GM12878 (cell line): ENCODE data around the gene STX10. TPM values are rescaled to one million over a fixed set of nuclear protein-coding genes. Genes with fewer than 3 reads are reported as not detected.

ENCODE experiments used
- ATAC-seq: fragments of 200-7000 bp; cut with Tn5 transposase; 3 replicates; pipeline ENCODE4 v1.9.1; 2020; ENCODE audit warnings: mild to moderate bottlenecking, moderate library complexity
- BruUV-seq: library from RNA; stranded (reverse); fragments of 400-500 nt; replicated peaks from 2 replicates; lab custom pipeline; 2021; lab: Mats Ljungman, UMichigan
- CTCF ChIA-PET: fragments of 300-600 bp; sonication (Branson Sonifier 250); formaldehyde crosslinking; extraction: SDS; loops from one replicate; lab custom pipeline; 2021; ENCODE audit warnings: inconsistent platforms; lab: Yijun Ruan, JAX
- POLR2A ChIA-PET: fragments of 350-600 bp; formaldehyde crosslinking; extraction: SDS; loops from one replicate; lab custom pipeline; 2021; ENCODE audit warnings: inconsistent platforms; lab: Charles Lee
- RAD21 ChIA-PET: fragments of 300-600 bp; sonication (Branson Sonifier 250); formaldehyde crosslinking; loops from one replicate; lab custom pipeline; 2023; ENCODE audit warnings: antibody characterized with exemption; ENCODE audit not compliant: unreplicated experiment; lab: Charles Lee
- SMC1A ChIA-PET: fragments of 300-600 bp; sonication (Branson Sonifier 250); formaldehyde crosslinking; loops from one replicate; lab custom pipeline; 2023; ENCODE audit not compliant: unreplicated experiment, uncharacterized antibody; lab: Charles Lee
- DNase-seq: peaks from one replicate; pipeline ENCODE4 v3.0.0-alpha.2; 2011; ENCODE audit warnings: low read depth, low spot score
- FAIRE-seq: peaks from 3 replicates; lab custom pipeline; 2011; peaks lifted over from hg19 to GRCh38; lab: Jason Lieb, UNC
- H2AFZ ChIP-seq: 2 replicates; pipeline ENCODE4 v1.6.0; 2011; ENCODE audit warnings: low read depth, low read length, control low read depth; ENCODE audit not compliant: control insufficient read depth
- H3K27ac ChIP-seq: 2 replicates; pipeline ENCODE4 v1.5.1; 2011; ENCODE audit warnings: control low read depth; ENCODE audit not compliant: control insufficient read depth, insufficient read depth
- H3K27me3 ChIP-seq, 2 experiments: replicated peaks in 1 of 2; 2 replicates each; pipeline versions ENCODE4 v1.6.0 to v1.6.1; 2011; ENCODE audit warnings: low read length in 1 of 2; ENCODE audit not compliant: control insufficient read depth in 2 of 2, insufficient read depth in 2 of 2
- H3K36me3 ChIP-seq, 2 experiments: 2 replicates each; pipeline ENCODE4 v1.5.1; 2011; ENCODE audit warnings: low read length in 1 of 2; ENCODE audit not compliant: control insufficient read depth in 2 of 2, insufficient read depth in 2 of 2
- H3K4me1 ChIP-seq: 2 replicates; pipeline ENCODE4 v1.6.1; 2011; ENCODE audit warnings: mild to moderate bottlenecking, low read length, moderate library complexity, mixed read lengths; ENCODE audit not compliant: control insufficient read depth, insufficient read depth
- H3K4me2 ChIP-seq: 2 replicates; pipeline ENCODE4 v1.6.0; 2011; ENCODE audit warnings: control low read depth; ENCODE audit not compliant: control insufficient read depth, insufficient read depth
- H3K4me3 ChIP-seq: fragments of 200-600 bp; sonication (generic); 2 replicates; pipeline ENCODE4 v1.5.1; 2016
- H3K79me2 ChIP-seq: 2 replicates; pipeline ENCODE4 v1.6.0; 2011; ENCODE audit warnings: low read length; ENCODE audit not compliant: control insufficient read depth, insufficient read depth
- H3K9ac ChIP-seq: 2 replicates; pipeline ENCODE4 v1.8.0; 2011; ENCODE audit warnings: low read length, control low read depth, mixed read lengths; ENCODE audit not compliant: control insufficient read depth, insufficient read depth
- H3K9me3 ChIP-seq: replicated peaks from 3 replicates; pipeline ENCODE4 v1.5.1; 2011; ENCODE audit warnings: mild to moderate bottlenecking, low read length; ENCODE audit not compliant: control insufficient read depth, insufficient read depth
- H4K20me1 ChIP-seq: 2 replicates; pipeline ENCODE4 v1.6.0; 2011; ENCODE audit not compliant: control insufficient read depth, insufficient read depth
- IRF4 ChIP-seq: IDR thresholded peaks from 2 replicates; pipeline ENCODE4 v1.6.1; 2011; ENCODE audit warnings: low read depth, low read length
- REST ChIP-seq: IDR thresholded peaks from 2 replicates; pipeline ENCODE4 v1.6.1; 2012; ENCODE audit warnings: mild to moderate bottlenecking, low read depth, low read length
- WGBS: methylation state at CpG from one replicate; pipeline ENCODE4 v1.1.6; 2016; ENCODE audit warnings: low lambda C conversion rate; ENCODE audit not compliant: insufficient replicate concordance, insufficient coverage; ENCODE audit errors: missing lambda C conversion rate; 5-methylcytosine and 5-hydroxymethylcytosine counted together
- in situ Hi-C: fragments of 300-500 bp; cut with MboI; formaldehyde crosslinking; loops from 9 replicates; pipeline ENCODE4 v1.14.3; 2018; ENCODE audit warnings: mixed read lengths
- intact Hi-C: fragments of 100-400 bp; cut with micrococcal nuclease; formaldehyde crosslinking; loops from one replicate; pipeline ENCODE4 v1.14.2; 2022; ENCODE audit not compliant: unreplicated experiment
- polyA plus RNA-seq, 11 experiments: library from polyadenylated mRNA; depleted of rRNA in 4 of 11; unstranded in 6 of 11; stranded (reverse) in 5 of 11; fragments of >200 nt; fragmentation: Nextera tagmentation in 4 of 11; fragmentation: Illumina TruSeq in 1 of 11; extraction: Ambion mirVana in 4 of 11; extraction: Trizol in 1 of 11; gene quantifications; 1 replicate in 1 of 11; 2 replicates in 10 of 11; pipeline versions ENCODE4 v1.2.1 to v1.2.3, GENCODE V29; 2011 to 2016; ENCODE audit warnings: inconsistent platforms in 2 of 11, missing spikeins in 2 of 11, low read depth in 1 of 11
- total RNA-seq, 4 experiments: library from RNA; depleted of rRNA in 3 of 4; stranded (reverse); fragments of >200 nt in 3 of 4; fragmentation: Illumina TruSeq in 1 of 4; extraction: Trizol in 1 of 4; gene quantifications; 2 replicates each; pipeline versions ENCODE4 v1.2.1 to v1.2.3, GENCODE V29; 2013 to 2021
- TF ChIP-seq, protein P1 (sequence below): fragments of 450-650 bp; IDR thresholded peaks from 2 replicates; pipeline ENCODE4 v1.6.1; 2017; ENCODE audit warnings: low read depth, mild to moderate bottlenecking, moderate library complexity

The STX10 gene
- total and polyA plus RNA-seq, 10 of the 15 experiments (the other 5 are each of a cell fraction or from before 2014, with no cell fraction given), result 0.56 to 76.1 (median 47.6) TPM

- ChIA-PET RAD21 (no interaction called here), SMC1A (no interaction called here), CTCF (no interaction called here), POLR2A (no interaction called here)
- Histone ChIP-seq H3K36me3 (no peaks in the 10 kb centered on the region), H3K9me3 (no peaks in the 10 kb centered on the region; the same call in 2 of the 3 replicates), H3K4me1 (peaks cover 47% of the 10 kb centered on the region), H3K4me3 (no peak overlapping the region), H3K4me2 (peak overlapping the region; percentile 84; the same call in 1 of the 2 replicates), H2AFZ (no peak overlapping the region), H3K79me2 (peaks cover 4% of the 10 kb centered on the region; the same call in 1 of the 2 replicates), H3K27ac (no peak overlapping the region), H3K9ac (no peak overlapping the region), H4K20me1 (no peaks in the 10 kb centered on the region), H3K27me3 (peaks cover 2 to 7% of the 10 kb centered on the region in 2 experiments)
- intact Hi-C loops, result loop anchor here (10.0 kb wide), 1 partner anchor 64 kb away; no protein-coding TSS in a partner anchor
- WGBS, result 36% methylated on average over 42 of the region's 58 CpGs
- ATAC-seq (no peak), DNase-seq (no peak), FAIRE-seq (no peak)
- no peak for TF ChIP-seq REST
- TF ChIP-seq, protein P1, sequence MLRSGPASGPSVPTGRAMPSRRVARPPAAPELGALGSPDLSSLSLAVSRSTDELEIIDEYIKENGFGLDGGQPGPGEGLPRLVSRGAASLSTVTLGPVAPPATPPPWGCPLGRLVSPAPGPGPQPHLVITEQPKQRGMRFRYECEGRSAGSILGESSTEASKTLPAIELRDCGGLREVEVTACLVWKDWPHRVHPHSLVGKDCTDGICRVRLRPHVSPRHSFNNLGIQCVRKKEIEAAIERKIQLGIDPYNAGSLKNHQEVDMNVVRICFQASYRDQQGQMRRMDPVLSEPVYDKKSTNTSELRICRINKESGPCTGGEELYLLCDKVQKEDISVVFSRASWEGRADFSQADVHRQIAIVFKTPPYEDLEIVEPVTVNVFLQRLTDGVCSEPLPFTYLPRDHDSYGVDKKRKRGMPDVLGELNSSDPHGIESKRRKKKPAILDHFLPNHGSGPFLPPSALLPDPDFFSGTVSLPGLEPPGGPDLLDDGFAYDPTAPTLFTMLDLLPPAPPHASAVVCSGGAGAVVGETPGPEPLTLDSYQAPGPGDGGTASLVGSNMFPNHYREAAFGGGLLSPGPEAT, result no peak
- TF ChIP-seq IRF4, result no peak
- in situ Hi-C loops, result loop anchor here (10.0 kb wide), 1 partner anchor 214 kb away; the partner anchor contains the start of genes DNASE2 and KLF1
- BruUV-seq, result no TSS peak
Observed at GRCh38 chr19:13098277-13099072, 51.7 kb downstream of the STX10 start.
